HepG2 (cell line): ENCODE measurements around the gene KLF6. TPM values are rescaled to one million over a fixed set of nuclear protein-coding genes. Genes with fewer than 3 reads are reported as not detected.
A peak's percentile ranks its signal among the peaks of the same experiment; 100 is the strongest.

Experiments used
- ATAC-seq: fragments of 200-7000 bp; cut with Tn5 transposase; 3 replicates; pipeline ENCODE4 v1.9.1; 2020; ENCODE audit warnings: mild to moderate bottlenecking, moderate library complexity
- BruUV-seq: library from RNA; stranded (reverse); fragments of 400-500 nt; replicated peaks from 2 replicates; lab custom pipeline; 2021; lab: Mats Ljungman, UMichigan
- CTCF ChIA-PET: fragments of 300-600 bp; formaldehyde crosslinking; extraction: SDS; loops from one replicate; lab custom pipeline; 2021; ENCODE audit warnings: low total read pairs, inconsistent platforms, low intra/inter-chr PET ratio; lab: Yijun Ruan, JAX
- POLR2A ChIA-PET: fragments of 350-600 bp; sonication (Branson Sonifier 250); formaldehyde crosslinking; loops from one replicate; lab custom pipeline; 2020; ENCODE audit warnings: antibody characterized with exemption, inconsistent platforms; lab: Yijun Ruan, JAX
- DNase-seq: peaks from one replicate; pipeline ENCODE4 v3.0.0-alpha.2; 2015; ENCODE audit warnings: low spot score
- FAIRE-seq: peaks from 3 replicates; lab custom pipeline; 2011; peaks lifted over from hg19 to GRCh38; lab: Jason Lieb, UNC
- H2AFZ ChIP-seq: one replicate; pipeline ENCODE4 v1.6.1; 2011; ENCODE audit warnings: low read length, inconsistent platforms
- H3K27ac ChIP-seq: fragments of 300-600 bp; 3 replicates; pipeline ENCODE4 v1.8.0; 2011; ENCODE audit warnings: mixed run types, mild to moderate bottlenecking, mixed read lengths, low read length, inconsistent platforms; ENCODE audit not compliant: insufficient read depth; ENCODE audit errors: extremely low read length
- H3K27me3 ChIP-seq, 2 experiments: fragments of 200-600 bp in 1 of 2; 2 replicates in 1 of 2; 3 replicates in 1 of 2; pipeline versions ENCODE4 v1.6.0 to v1.8.0; 2011; ENCODE audit warnings: low read length in 2 of 2, mild to moderate bottlenecking in 2 of 2, moderate library complexity in 2 of 2, inconsistent platforms in 1 of 2; ENCODE audit not compliant: insufficient read depth in 2 of 2, control insufficient read depth in 1 of 2
- H3K36me3 ChIP-seq, 2 experiments: fragments of 200-600 bp in 1 of 2; replicated peaks in 1 of 2; 2 replicates in 1 of 2; 3 replicates in 1 of 2; pipeline versions ENCODE4 v1.5.1 to v1.8.0; 2011; ENCODE audit warnings: low read length in 2 of 2, inconsistent platforms in 1 of 2; ENCODE audit not compliant: insufficient read depth in 2 of 2, control insufficient read depth in 1 of 2
- H3K4me1 ChIP-seq: 2 replicates; pipeline ENCODE4 v1.5.1; 2012; ENCODE audit warnings: low read length, inconsistent platforms; ENCODE audit not compliant: insufficient read depth
- H3K4me2 ChIP-seq: 2 replicates; pipeline ENCODE4 v1.6.0; 2011; ENCODE audit warnings: low read depth, low read length, inconsistent platforms
- H3K4me3 ChIP-seq, 3 experiments: fragments of 200-600 bp in 1 of 3; sonication (generic), shearing (Covaris generic) in 1 of 3; replicated peaks in 1 of 3; 2 replicates each; pipeline ENCODE4 v1.5.1; 2011 to 2016; ENCODE audit warnings: low read length in 3 of 3, inconsistent platforms in 2 of 3, low read depth in 2 of 3, mild to moderate bottlenecking in 2 of 3, control low read depth in 1 of 3, mixed read lengths in 1 of 3; ENCODE audit not compliant: insufficient read depth in 1 of 3
- H3K79me2 ChIP-seq: one replicate; pipeline ENCODE4 v1.6.1; 2011; ENCODE audit warnings: low read length, inconsistent platforms; ENCODE audit not compliant: insufficient read depth
- H3K9ac ChIP-seq: 2 replicates; pipeline ENCODE4 v1.6.0; 2011; ENCODE audit warnings: mild to moderate bottlenecking, low read depth, low read length, inconsistent platforms; ENCODE audit not compliant: insufficient read depth
- H3K9me3 ChIP-seq: 2 replicates; pipeline ENCODE4 v1.5.1; 2012; ENCODE audit warnings: mild to moderate bottlenecking, low read length
- H4K20me1 ChIP-seq: 2 replicates; pipeline ENCODE4 v1.6.0; 2011; ENCODE audit warnings: inconsistent platforms, mild to moderate bottlenecking, low read length, moderate library complexity; ENCODE audit not compliant: insufficient read depth
- ARID3A ChIP-seq: IDR thresholded peaks from 2 replicates; pipeline ENCODE4 v1.6.1; 2012; ENCODE audit warnings: low read depth, low read length, improper control_type of control experiment
- ARNT2 ChIP-seq: sonication (generic); formaldehyde crosslinking; IDR thresholded peaks from 2 replicates; pipeline ENCODE4 v1.8.0; 2022; ENCODE audit warnings: mild to moderate bottlenecking, low read depth, missing genetic modification reagents, moderate library complexity
- KLF9 ChIP-seq: IDR thresholded peaks from 2 replicates; pipeline ENCODE4 v1.6.1; 2016; ENCODE audit warnings: low read depth
- LRRFIP1 ChIP-seq: sonication (generic); formaldehyde crosslinking; conservative IDR thresholded peaks from 2 replicates; pipeline ENCODE4 v1.4.0; 2020; ENCODE audit warnings: missing genetic modification reagents
- PTBP1 ChIP-seq: fragments of 200-400 bp; formaldehyde crosslinking; IDR thresholded peaks from 2 replicates; pipeline ENCODE4 v1.6.1; 2018; ENCODE audit warnings: low read length, low read depth; ENCODE audit not compliant: poor library complexity, severe bottlenecking
- SMC3 ChIP-seq: IDR thresholded peaks from 2 replicates; pipeline ENCODE4 v1.6.1; 2011; ENCODE audit warnings: low read length, improper control_type of control experiment
- SRF ChIP-seq: IDR thresholded peaks from 2 replicates; pipeline ENCODE4 v1.6.1; 2011; ENCODE audit warnings: mild to moderate bottlenecking, low read depth, low read length, moderate library complexity
- TMF1 ChIP-seq: sonication (generic); formaldehyde crosslinking; IDR thresholded peaks from 2 replicates; pipeline ENCODE4 v1.8.1; 2022; ENCODE audit warnings: low read depth, missing genetic modification reagents
- ZNF343 ChIP-seq: sonication (generic); formaldehyde crosslinking; IDR thresholded peaks from 2 replicates; pipeline ENCODE4 v1.4.0; 2020; ENCODE audit warnings: mild to moderate bottlenecking, missing genetic modification reagents
- ZNF431 ChIP-seq: sonication (generic); formaldehyde crosslinking; IDR thresholded peaks from 2 replicates; pipeline ENCODE4 v1.9.0; 2022; ENCODE audit warnings: missing genetic modification reagents, low read depth, mild to moderate bottlenecking, borderline replicate concordance
- ZNF7 ChIP-seq: IDR thresholded peaks from 2 replicates; pipeline ENCODE4 v1.6.1; 2016; ENCODE audit warnings: missing biosample characterization, missing genetic modification reagents
- ZNF781 ChIP-seq: sonication (generic); formaldehyde crosslinking; IDR thresholded peaks from 2 replicates; pipeline ENCODE4 v1.5.1; 2020; ENCODE audit warnings: borderline replicate concordance, mild to moderate bottlenecking, missing genetic modification reagents; ENCODE audit errors: not compliant biosample characterization
- ZNF816 ChIP-seq: sonication (generic); formaldehyde crosslinking; IDR thresholded peaks from 2 replicates; pipeline ENCODE4 v1.8.0; 2022; ENCODE audit warnings: missing genetic modification reagents, mild to moderate bottlenecking, borderline replicate concordance
- WGBS: methylation state at CpG from one replicate; pipeline ENCODE4 v1.1.6; 2017; ENCODE audit warnings: low lambda C conversion rate; 5-methylcytosine and 5-hydroxymethylcytosine counted together
- in situ Hi-C: cut with HindIII; loops from 2 replicates; pipeline ENCODE4 v1.10.0; 2017; ENCODE audit warnings: low pct_unique_long_range_greater_than_20kb; ENCODE audit not compliant: extremely low pct_ligation_motif_present
- intact Hi-C: fragments of 100-400 bp; cut with micrococcal nuclease; formaldehyde crosslinking; loops from one replicate; pipeline ENCODE4 v1.10.0; 2022; ENCODE audit not compliant: unreplicated experiment
- polyA plus RNA-seq, 8 experiments: library from polyadenylated mRNA; depleted of rRNA in 3 of 8; stranded (reverse) in 7 of 8; unstranded in 1 of 8; fragments of >200 nt; fragmentation: Illumina TruSeq in 4 of 8; extraction: Trizol in 4 of 8; gene quantifications; 2 replicates each; pipeline versions ENCODE4 v1.2.1 to v1.2.3, GENCODE V29; 2011 to 2016; ENCODE audit warnings: low read depth in 4 of 8, missing spikeins in 1 of 8, mixed read lengths in 1 of 8; ENCODE audit not compliant: insufficient read depth in 1 of 8
- total RNA-seq, 5 experiments: library from RNA; depleted of rRNA; stranded (reverse); fragments of >200 nt; fragmentation: Illumina TruSeq; extraction: Trizol; gene quantifications; 2 replicates each; pipeline ENCODE4 v1.2.3, GENCODE V29; 2016; ENCODE audit warnings: low read depth in 1 of 5

Gene KLF6
- total and polyA plus RNA-seq, 2 of the 13 experiments (the other 11 are each of a cell fraction or from before 2014, with no cell fraction given): 27.0 to 71.9 TPM

- TF ChIP-seq ZNF816 (CRISPR knock-in tag) (no peak), LRRFIP1 (CRISPR knock-in tag) (no peak), ARID3A (no peak), PTBP1 (no peak), ZNF431 (CRISPR knock-in tag) (no peak)
- TF ChIP-seq, all 625 proteins: peak for 0
These were observed 7.8 kb upstream of the KLF6 start (continued) for GRCh38 chr10:3792710-3793219.

GRCh38 chr10:3791974-3792633, 7.1 kb upstream of the KLF6 start:
- Histone ChIP-seq H3K27me3 (peaks cover 3 to 5% of the 10 kb centered on the region in 2 experiments; a peak in 2 of 5 replicates), H3K36me3 (no peaks in the 10 kb centered on the region), H4K20me1 (no peaks in the 10 kb centered on the region), H3K4me3 (no peak overlapping the region), H3K79me2 (no peaks in the 10 kb centered on the region), H2AFZ (no peak overlapping the region), H3K27ac (no peak overlapping the region), H3K4me1 (peaks cover 15% of the 10 kb centered on the region), H3K4me2 (no peak overlapping the region), H3K9me3 (peaks cover 9% of the 10 kb centered on the region), H3K9ac (no peak overlapping the region)
- ATAC-seq (no peak), FAIRE-seq (no peak), DNase-seq (no peak)
- in situ Hi-C loops: no loop called here
- no TSS peak for BruUV-seq
- WGBS: 27% methylated on average over 3 of the region's 3 CpGs
- CTCF ChIA-PET: no interaction called here
- POLR2A ChIA-PET: no interaction called here
- TF ChIP-seq ZNF7: peak; percentile 91
- TF ChIP-seq TMF1 (CRISPR knock-in tag): no peak
- TF ChIP-seq ZNF343: no peak
- TF ChIP-seq SMC3: no peak
- TF ChIP-seq ZNF781 (CRISPR knock-in tag): no peak
- TF ChIP-seq ARNT2 (CRISPR knock-in tag): no peak
- no peak for TF ChIP-seq KLF9 (CRISPR knock-in tag)
- TF ChIP-seq SRF: no peak
- intact Hi-C loops: no loop called here
